ENCODE data around the gene CHD1. TPM values are rescaled to one million over a fixed set of nuclear protein-coding genes. Genes with fewer than 3 reads are reported as not detected.

CHD1 gene
- total RNA-seq, 1 donor from 2014 or later: 50.6 TPM

Small RNAs within 50 kb of the gene (small RNA-seq; reads per million reads assigned to genes)
- gene RF00019 (not detected), gene RNU6-402P (not detected)

Other genes with a start within 250 kb of the CHD1 start
- 29.7 TPM for gene RGMB, start 155.3 kb downstream of the CHD1 start, total RNA-seq

Measured in skeletal muscle tissue (tissue), 2 donors.